Measurements from ENCODE around the gene ZNF785. TPM values are rescaled to one million over a fixed set of nuclear protein-coding genes. Genes with fewer than 3 reads are reported as not detected.

The ZNF785 gene
- total and polyA plus RNA-seq, 2 donors (not counting 3 experiments of a cell fraction or from before 2014, with no cell fraction given): 7.8 to 21.9 TPM

DNA sequence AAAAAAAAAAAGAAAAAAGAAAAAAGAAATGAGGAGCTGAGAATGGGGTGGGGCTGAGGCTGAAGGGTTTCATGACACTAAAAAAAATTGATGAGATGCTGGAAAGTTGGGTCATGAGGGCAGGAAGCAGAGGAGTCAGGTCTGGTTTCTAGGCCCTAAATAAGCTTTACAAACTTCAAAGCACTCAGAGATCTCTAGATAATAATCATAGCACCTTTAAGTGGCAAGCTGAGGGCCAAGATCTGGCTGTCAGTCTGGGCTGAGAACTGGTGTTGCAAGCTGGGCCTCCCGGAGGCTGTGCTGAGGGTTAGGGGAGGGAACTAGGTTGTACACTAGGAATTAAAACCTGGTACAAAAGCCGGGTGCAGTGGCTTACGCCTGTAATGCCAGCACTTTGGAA is 33.7 kb downstream of the ZNF785 start:
- POLR2A ChIA-PET: no interaction called here
- Histone ChIP-seq H4K20me1 (replicated peaks; ENCODE audit: control insufficient read depth, extremely low read depth, insufficient read depth, low read length) (no peaks in the 10 kb centered on the region), H3K9ac (replicated peaks; ENCODE audit: extremely low read depth, insufficient read depth, low read length) (no peak overlapping the region), H3K9me3 (replicated peaks; ENCODE audit: control insufficient read depth, insufficient read depth, low read length) (no peaks in the 10 kb centered on the region), H3K27me3 (ENCODE audit: control insufficient read depth in 2 of 2, insufficient read depth in 2 of 2, low read length in 2 of 2) (no peaks in the 10 kb centered on the region), H3K4me1 (ENCODE audit: control insufficient read depth, extremely low read depth, insufficient read depth, low read length) (peaks cover 3% of the 10 kb centered on the region), H3K4me3 (replicated peaks in 1 of 3; ENCODE audit: insufficient read depth in 1 of 3, low read depth in 1 of 3, low read length in 3 of 3) (no peak overlapping the region), H2AFZ (ENCODE audit: low read depth, low read length) (no peak overlapping the region), H3K27ac (ENCODE audit: insufficient read depth, low read depth, low read length) (no peak overlapping the region), H3K4me2 (ENCODE audit: insufficient read depth, low read length) (no peak overlapping the region), H3K9me1 (replicated peaks; ENCODE audit: control insufficient read depth, extremely low read depth, insufficient read depth, low read length) (no peaks in the 10 kb centered on the region), H3K79me2 (ENCODE audit: control insufficient read depth, insufficient read depth, low read length) (peaks cover 14% of the 10 kb centered on the region), H3K36me3 (ENCODE audit: control insufficient read depth in 2 of 2, extremely low read depth in 1 of 2, insufficient read depth in 2 of 2, low read length in 2 of 2) (peaks cover 3 to 9% of the 10 kb centered on the region in 2 experiments)
- no peak for DNase-seq (ENCODE audit: low read depth, low spot score)
- intact Hi-C loops (cut with micrococcal nuclease): no loop called here
- no peak for FAIRE-seq
- no peak for TF ChIP-seq GATA2 (IDR thresholded peaks at IDR 0.05; ENCODE audit: insufficient read depth, insufficient read length, low read depth, low read length)
- CTCF ChIA-PET: interaction anchor here (1.4 kb wide), 1 partner anchor 122 kb away, joined by 4 read pairs; the partner anchor contains the start of gene DCTPP1
- dilution Hi-C loops (cut with MboI; ENCODE audit: extremely low pct_ligation_motif_present, low sequenced_read_pairs): no loop called here
- no TSS peak for BruUV-seq (replicated peaks)

DNA sequence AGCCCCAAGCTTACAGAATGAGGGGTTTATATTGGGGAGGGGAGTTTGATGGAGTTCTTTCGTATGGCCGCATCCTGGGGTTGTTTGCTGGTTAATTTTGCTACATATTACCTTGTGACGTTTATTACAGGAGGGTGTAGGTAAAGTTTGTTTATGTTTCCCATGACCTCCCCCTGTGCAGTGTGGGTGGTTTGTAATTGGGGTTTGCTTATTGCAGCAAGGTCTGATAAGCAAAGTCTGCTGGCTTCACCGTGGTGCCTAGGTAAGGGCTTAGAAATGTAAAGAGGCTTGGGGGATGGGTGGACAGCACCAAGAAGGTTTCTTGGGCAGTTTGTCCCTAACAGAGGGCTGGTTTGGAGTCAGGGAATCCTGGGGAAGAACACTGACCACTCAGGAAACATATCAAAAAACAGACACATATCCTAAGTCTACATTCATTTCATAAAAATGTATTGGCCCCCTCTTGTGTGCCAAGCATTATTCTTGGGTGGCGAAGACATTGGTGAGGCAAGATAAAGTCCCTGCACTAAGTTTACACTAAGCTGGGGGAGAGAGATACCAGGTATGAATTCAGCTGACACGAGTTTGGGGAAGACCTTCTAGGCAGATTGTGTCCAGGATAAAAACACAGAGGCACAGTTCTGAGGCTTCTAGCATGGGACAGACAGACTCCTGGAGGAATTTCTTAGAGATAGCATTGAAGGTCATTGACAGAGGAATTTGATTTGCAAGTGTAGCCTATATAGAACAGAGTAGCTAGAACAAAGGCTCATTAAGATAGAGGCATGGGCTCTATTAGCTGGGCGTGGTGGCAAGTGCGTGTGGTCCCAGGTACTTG is 36.9 kb downstream of the ZNF785 start:
- POLR2A ChIA-PET: no interaction called here
- H3K36me3 ChIP-seq (ENCODE audit: control insufficient read depth in 2 of 2, extremely low read depth in 1 of 2, insufficient read depth in 2 of 2, low read length in 2 of 2): no peaks in the 10 kb centered on the region
- no peaks in the 10 kb centered on the region for H3K79me2 ChIP-seq (ENCODE audit: control insufficient read depth, insufficient read depth, low read length)
- no peak overlapping the region for H3K9ac ChIP-seq (replicated peaks; ENCODE audit: extremely low read depth, insufficient read depth, low read length)
- H3K27me3 ChIP-seq (ENCODE audit: control insufficient read depth in 2 of 2, insufficient read depth in 2 of 2, low read length in 2 of 2): no peaks in the 10 kb centered on the region
- TF ChIP-seq FOS (IDR thresholded peaks at IDR 0.05; ENCODE audit: borderline replicate concordance, insufficient read depth, low read length): no peak
- TF ChIP-seq EZH2 (IDR thresholded peaks at IDR 0.05; ENCODE audit: borderline replicate concordance, low read depth, low read length, severe bottlenecking): no peak
- TF ChIP-seq JUN (IDR thresholded peaks at IDR 0.05; ENCODE audit: borderline replicate concordance, insufficient read depth, insufficient read length, low read depth): no peak
- TF ChIP-seq, protein P1, sequence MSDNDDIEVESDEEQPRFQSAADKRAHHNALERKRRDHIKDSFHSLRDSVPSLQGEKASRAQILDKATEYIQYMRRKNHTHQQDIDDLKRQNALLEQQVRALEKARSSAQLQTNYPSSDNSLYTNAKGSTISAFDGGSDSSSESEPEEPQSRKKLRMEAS (IDR thresholded peaks at IDR 0.05; ENCODE audit: insufficient read depth, insufficient read length): no peak
- TF ChIP-seq MYC (IDR thresholded peaks at IDR 0.05; ENCODE audit: low read depth, low read length): no peak
- TF ChIP-seq POLR2AphosphoS5 (IDR thresholded peaks at IDR 0.05; ENCODE audit: insufficient read depth, low read depth, low read length): no peak
- no peak for TF ChIP-seq GATA2 (IDR thresholded peaks at IDR 0.05; ENCODE audit: insufficient read depth, insufficient read length, low read depth, low read length)
- TF ChIP-seq, protein P2, sequence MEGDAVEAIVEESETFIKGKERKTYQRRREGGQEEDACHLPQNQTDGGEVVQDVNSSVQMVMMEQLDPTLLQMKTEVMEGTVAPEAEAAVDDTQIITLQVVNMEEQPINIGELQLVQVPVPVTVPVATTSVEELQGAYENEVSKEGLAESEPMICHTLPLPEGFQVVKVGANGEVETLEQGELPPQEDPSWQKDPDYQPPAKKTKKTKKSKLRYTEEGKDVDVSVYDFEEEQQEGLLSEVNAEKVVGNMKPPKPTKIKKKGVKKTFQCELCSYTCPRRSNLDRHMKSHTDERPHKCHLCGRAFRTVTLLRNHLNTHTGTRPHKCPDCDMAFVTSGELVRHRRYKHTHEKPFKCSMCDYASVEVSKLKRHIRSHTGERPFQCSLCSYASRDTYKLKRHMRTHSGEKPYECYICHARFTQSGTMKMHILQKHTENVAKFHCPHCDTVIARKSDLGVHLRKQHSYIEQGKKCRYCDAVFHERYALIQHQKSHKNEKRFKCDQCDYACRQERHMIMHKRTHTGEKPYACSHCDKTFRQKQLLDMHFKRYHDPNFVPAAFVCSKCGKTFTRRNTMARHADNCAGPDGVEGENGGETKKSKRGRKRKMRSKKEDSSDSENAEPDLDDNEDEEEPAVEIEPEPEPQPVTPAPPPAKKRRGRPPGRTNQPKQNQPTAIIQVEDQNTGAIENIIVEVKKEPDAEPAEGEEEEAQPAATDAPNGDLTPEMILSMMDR (IDR thresholded peaks at IDR 0.05; ENCODE audit: extremely low read depth in 1 of 2, insufficient read depth in 1 of 2, low read depth in 1 of 2, low read length in 2 of 2): no peak
- no peak for TF ChIP-seq POLR2A (IDR thresholded peaks at IDR 0.05; ENCODE audit: low read depth, low read length)
- no peak for DNase-seq (ENCODE audit: low read depth, low spot score)
- no peaks in the 10 kb centered on the region for H3K9me3 ChIP-seq (replicated peaks; ENCODE audit: control insufficient read depth, insufficient read depth, low read length)
- no TSS peak for BruUV-seq (replicated peaks)
- no peak overlapping the region for H2AFZ ChIP-seq (ENCODE audit: low read depth, low read length)
- intact Hi-C loops (cut with micrococcal nuclease) (no loop called here), dilution Hi-C loops (cut with MboI; ENCODE audit: extremely low pct_ligation_motif_present, low sequenced_read_pairs) (no loop called here)
- no peak overlapping the region for H3K4me3 ChIP-seq (replicated peaks in 1 of 3; ENCODE audit: insufficient read depth in 1 of 3, low read depth in 1 of 3, low read length in 3 of 3)
- FAIRE-seq: no peak
- H3K27ac ChIP-seq (ENCODE audit: insufficient read depth, low read depth, low read length): no peak overlapping the region
- CTCF ChIA-PET: no interaction called here
- H3K9me1 ChIP-seq (replicated peaks; ENCODE audit: control insufficient read depth, extremely low read depth, insufficient read depth, low read length): no peaks in the 10 kb centered on the region
- H3K4me1 ChIP-seq (ENCODE audit: control insufficient read depth, extremely low read depth, insufficient read depth, low read length): no peaks in the 10 kb centered on the region
- no peaks in the 10 kb centered on the region for H4K20me1 ChIP-seq (replicated peaks; ENCODE audit: control insufficient read depth, extremely low read depth, insufficient read depth, low read length)
- no peak overlapping the region for H3K4me2 ChIP-seq (ENCODE audit: insufficient read depth, low read length)
